ENCODE results near the gene ARL5B.

DNA sequence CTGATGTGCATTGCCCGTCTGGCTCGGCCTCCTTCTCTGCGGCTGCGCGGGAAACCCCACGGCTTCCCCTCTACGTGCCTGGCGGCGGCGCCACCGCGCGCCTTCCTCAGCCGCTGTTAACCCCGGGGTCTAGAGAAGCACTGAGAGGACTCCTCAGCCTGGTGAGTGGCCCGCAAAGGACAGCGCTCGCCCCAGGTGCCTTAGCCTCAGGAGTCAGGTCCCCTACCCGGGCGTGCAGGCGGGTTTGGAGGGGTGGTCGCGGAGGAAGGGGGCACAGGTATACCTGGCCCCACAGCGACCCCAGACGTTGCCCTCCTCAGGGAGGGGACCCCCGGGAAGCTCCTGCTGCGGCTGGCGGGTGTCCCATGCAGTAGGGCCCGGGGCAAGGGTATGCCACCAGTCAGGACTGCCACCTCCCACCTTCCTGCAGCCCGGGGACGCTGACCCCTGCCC, 51.0 kb downstream of the ARL5B start:
- TF ChIP-seq CTCF (IDR thresholded peaks at IDR 0.05) (no peak), RFX5 (IDR thresholded peaks at IDR 0.05) (no peak), EP300 (IDR thresholded peaks at IDR 0.05) (no peak), JUNB (IDR thresholded peaks at IDR 0.05) (no peak), RAD21 (conservative IDR thresholded peaks at IDR 0.05 in 1 of 2, IDR thresholded peaks at IDR 0.05 in 1 of 2) (no peak), POLR2A (IDR thresholded peaks at IDR 0.05; ENCODE audit: low read length) (no peak)
- TF ChIP-seq, protein P1, sequence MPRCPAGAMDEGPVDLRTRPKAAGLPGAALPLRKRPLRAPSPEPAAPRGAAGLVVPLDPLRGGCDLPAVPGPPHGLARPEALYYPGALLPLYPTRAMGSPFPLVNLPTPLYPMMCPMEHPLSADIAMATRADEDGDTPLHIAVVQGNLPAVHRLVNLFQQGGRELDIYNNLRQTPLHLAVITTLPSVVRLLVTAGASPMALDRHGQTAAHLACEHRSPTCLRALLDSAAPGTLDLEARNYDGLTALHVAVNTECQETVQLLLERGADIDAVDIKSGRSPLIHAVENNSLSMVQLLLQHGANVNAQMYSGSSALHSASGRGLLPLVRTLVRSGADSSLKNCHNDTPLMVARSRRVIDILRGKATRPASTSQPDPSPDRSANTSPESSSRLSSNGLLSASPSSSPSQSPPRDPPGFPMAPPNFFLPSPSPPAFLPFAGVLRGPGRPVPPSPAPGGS (IDR thresholded peaks at IDR 0.05), result no peak
- TF ChIP-seq, protein P2, sequence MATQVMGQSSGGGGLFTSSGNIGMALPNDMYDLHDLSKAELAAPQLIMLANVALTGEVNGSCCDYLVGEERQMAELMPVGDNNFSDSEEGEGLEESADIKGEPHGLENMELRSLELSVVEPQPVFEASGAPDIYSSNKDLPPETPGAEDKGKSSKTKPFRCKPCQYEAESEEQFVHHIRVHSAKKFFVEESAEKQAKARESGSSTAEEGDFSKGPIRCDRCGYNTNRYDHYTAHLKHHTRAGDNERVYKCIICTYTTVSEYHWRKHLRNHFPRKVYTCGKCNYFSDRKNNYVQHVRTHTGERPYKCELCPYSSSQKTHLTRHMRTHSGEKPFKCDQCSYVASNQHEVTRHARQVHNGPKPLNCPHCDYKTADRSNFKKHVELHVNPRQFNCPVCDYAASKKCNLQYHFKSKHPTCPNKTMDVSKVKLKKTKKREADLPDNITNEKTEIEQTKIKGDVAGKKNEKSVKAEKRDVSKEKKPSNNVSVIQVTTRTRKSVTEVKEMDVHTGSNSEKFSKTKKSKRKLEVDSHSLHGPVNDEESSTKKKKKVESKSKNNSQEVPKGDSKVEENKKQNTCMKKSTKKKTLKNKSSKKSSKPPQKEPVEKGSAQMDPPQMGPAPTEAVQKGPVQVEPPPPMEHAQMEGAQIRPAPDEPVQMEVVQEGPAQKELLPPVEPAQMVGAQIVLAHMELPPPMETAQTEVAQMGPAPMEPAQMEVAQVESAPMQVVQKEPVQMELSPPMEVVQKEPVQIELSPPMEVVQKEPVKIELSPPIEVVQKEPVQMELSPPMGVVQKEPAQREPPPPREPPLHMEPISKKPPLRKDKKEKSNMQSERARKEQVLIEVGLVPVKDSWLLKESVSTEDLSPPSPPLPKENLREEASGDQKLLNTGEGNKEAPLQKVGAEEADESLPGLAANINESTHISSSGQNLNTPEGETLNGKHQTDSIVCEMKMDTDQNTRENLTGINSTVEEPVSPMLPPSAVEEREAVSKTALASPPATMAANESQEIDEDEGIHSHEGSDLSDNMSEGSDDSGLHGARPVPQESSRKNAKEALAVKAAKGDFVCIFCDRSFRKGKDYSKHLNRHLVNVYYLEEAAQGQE (IDR thresholded peaks at IDR 0.05), result no peak

Data from A549 (cell line).